OCI-LY1 (cell line): Measurements from ENCODE around the gene MFNG.

ENCODE experiments used
- H2AFZ ChIP-seq: fragments of 200-600 bp; sonication (generic), shearing (Covaris generic); 2 replicates; pipeline ENCODE4 v1.6.0; 2014; ENCODE audit warnings: antibody characterized with exemption, mild to moderate bottlenecking, low read length
- H3F3A ChIP-seq: fragments of 200-600 bp; sonication (generic), shearing (Covaris generic); 2 replicates; pipeline ENCODE4 v1.6.0; 2014; ENCODE audit warnings: mild to moderate bottlenecking, antibody characterized with exemption, low read length, moderate library complexity; ENCODE audit not compliant: insufficient read depth
- H3K27ac ChIP-seq: fragments of 200-600 bp; sonication (generic); 2 replicates; pipeline ENCODE4 v1.5.1; 2014; ENCODE audit warnings: low read length, mixed run types, mild to moderate bottlenecking, low read depth; ENCODE audit not compliant: poor library complexity, severe bottlenecking
- H3K27me3 ChIP-seq: fragments of 200-600 bp; sonication (generic); 2 replicates; pipeline ENCODE4 v1.6.0; 2014; ENCODE audit warnings: antibody characterized with exemption, mild to moderate bottlenecking, low read length, moderate library complexity; ENCODE audit not compliant: insufficient read depth
- H3K36me3 ChIP-seq: fragments of 200-600 bp; sonication (generic); 2 replicates; pipeline ENCODE4 v1.6.1; 2014; ENCODE audit warnings: mild to moderate bottlenecking, antibody characterized with exemption, low read length, moderate library complexity, mixed read lengths; ENCODE audit not compliant: insufficient read depth
- H3K4me1 ChIP-seq: fragments of 200-600 bp; sonication (generic); 2 replicates; pipeline ENCODE4 v1.5.1; 2014; ENCODE audit warnings: mild to moderate bottlenecking, low read length, moderate library complexity; ENCODE audit not compliant: insufficient read depth, severe bottlenecking
- H3K4me2 ChIP-seq: fragments of 200-600 bp; sonication (generic), shearing (Covaris generic); 2 replicates; pipeline ENCODE4 v1.6.1; 2014; ENCODE audit warnings: low read length
- H3K4me3 ChIP-seq: fragments of 200-600 bp; sonication (generic); 2 replicates; pipeline ENCODE4 v1.5.1; 2014; ENCODE audit warnings: low read length, low read depth, mild to moderate bottlenecking, mixed read lengths; ENCODE audit not compliant: poor library complexity, severe bottlenecking
- H3K79me2 ChIP-seq: fragments of 200-600 bp; shearing (Covaris generic); 2 replicates; pipeline ENCODE4 v1.6.1; 2016; ENCODE audit warnings: mixed run types, low read length, mixed read lengths; ENCODE audit not compliant: insufficient read depth
- H3K9ac ChIP-seq: fragments of 200-600 bp; sonication (generic), shearing (Covaris generic); 2 replicates; pipeline ENCODE4 v1.6.1; 2014; ENCODE audit warnings: mild to moderate bottlenecking, low read length, mixed read lengths
- H3K9me2 ChIP-seq: fragments of 200-600 bp; sonication (generic), shearing (Covaris generic); 2 replicates; pipeline ENCODE4 v1.6.1; 2014; ENCODE audit warnings: low read depth, mild to moderate bottlenecking, low read length, mixed read lengths
- H3K9me3 ChIP-seq: fragments of 200-600 bp; shearing (Covaris generic); 2 replicates; pipeline ENCODE4 v1.6.1; 2014; ENCODE audit warnings: low read length, mixed read lengths
- H4K20me1 ChIP-seq: fragments of 200-600 bp; sonication (generic), shearing (Covaris generic); 2 replicates; pipeline ENCODE4 v1.6.0; 2016; ENCODE audit warnings: mild to moderate bottlenecking, low read length; ENCODE audit not compliant: insufficient read depth
- EZH2 ChIP-seq: fragments of 200-600 bp; sonication (generic), shearing (Covaris generic); IDR thresholded peaks from 2 replicates; pipeline ENCODE4 v1.8.0; 2017; ENCODE audit warnings: borderline replicate concordance, mixed run types, mild to moderate bottlenecking, antibody characterized with exemption, low read length, moderate library complexity, mixed read lengths
- TF ChIP-seq, protein P1 (sequence below): fragments of 200-600 bp; sonication (generic), shearing (Covaris generic); IDR thresholded peaks from 2 replicates; pipeline ENCODE4 v1.5.1; 2017; ENCODE audit warnings: mild to moderate bottlenecking, antibody characterized with exemption, low read length, moderate library complexity, mixed read lengths

The MFNG gene

DNA sequence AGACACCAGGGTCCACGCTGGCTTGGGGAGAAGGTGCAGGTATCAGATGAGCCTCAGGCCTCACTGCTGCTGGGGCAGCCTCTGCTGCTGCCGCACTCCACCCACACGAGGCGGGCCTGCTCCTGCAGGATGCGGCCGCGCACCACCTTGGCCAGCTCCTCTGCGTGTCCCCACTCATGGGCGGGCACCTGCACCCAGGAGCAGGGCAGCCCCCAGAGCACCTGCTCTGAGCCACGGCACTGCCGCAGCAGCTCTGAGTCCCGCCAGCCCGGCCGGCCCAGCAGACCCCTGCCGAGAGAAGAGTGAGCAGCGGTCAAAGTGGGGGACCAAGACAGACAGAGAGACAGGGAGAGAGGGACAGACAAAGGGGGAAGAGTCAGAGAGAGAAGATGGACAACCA is 4.9 kb upstream of the MFNG start:
- H3K27me3 ChIP-seq: no peaks in the 10 kb centered on the region
- no peaks in the 10 kb centered on the region for H3F3A ChIP-seq
- TF ChIP-seq, protein P1, sequence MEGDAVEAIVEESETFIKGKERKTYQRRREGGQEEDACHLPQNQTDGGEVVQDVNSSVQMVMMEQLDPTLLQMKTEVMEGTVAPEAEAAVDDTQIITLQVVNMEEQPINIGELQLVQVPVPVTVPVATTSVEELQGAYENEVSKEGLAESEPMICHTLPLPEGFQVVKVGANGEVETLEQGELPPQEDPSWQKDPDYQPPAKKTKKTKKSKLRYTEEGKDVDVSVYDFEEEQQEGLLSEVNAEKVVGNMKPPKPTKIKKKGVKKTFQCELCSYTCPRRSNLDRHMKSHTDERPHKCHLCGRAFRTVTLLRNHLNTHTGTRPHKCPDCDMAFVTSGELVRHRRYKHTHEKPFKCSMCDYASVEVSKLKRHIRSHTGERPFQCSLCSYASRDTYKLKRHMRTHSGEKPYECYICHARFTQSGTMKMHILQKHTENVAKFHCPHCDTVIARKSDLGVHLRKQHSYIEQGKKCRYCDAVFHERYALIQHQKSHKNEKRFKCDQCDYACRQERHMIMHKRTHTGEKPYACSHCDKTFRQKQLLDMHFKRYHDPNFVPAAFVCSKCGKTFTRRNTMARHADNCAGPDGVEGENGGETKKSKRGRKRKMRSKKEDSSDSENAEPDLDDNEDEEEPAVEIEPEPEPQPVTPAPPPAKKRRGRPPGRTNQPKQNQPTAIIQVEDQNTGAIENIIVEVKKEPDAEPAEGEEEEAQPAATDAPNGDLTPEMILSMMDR: no peak
- no peak for TF ChIP-seq EZH2
- no peaks in the 10 kb centered on the region for H4K20me1 ChIP-seq
- no peak overlapping the region for H3K4me2 ChIP-seq
- no peaks in the 10 kb centered on the region for H3K9me3 ChIP-seq
- no peak overlapping the region for H2AFZ ChIP-seq
- H3K36me3 ChIP-seq: no peaks in the 10 kb centered on the region
- H3K4me3 ChIP-seq: no peak overlapping the region
- H3K27ac ChIP-seq: no peak overlapping the region
- no peaks in the 10 kb centered on the region for H3K79me2 ChIP-seq
- no peaks in the 10 kb centered on the region for H3K9me2 ChIP-seq
- no peak overlapping the region for H3K9ac ChIP-seq
- H3K4me1 ChIP-seq: peaks cover 28% of the 10 kb centered on the region

DNA sequence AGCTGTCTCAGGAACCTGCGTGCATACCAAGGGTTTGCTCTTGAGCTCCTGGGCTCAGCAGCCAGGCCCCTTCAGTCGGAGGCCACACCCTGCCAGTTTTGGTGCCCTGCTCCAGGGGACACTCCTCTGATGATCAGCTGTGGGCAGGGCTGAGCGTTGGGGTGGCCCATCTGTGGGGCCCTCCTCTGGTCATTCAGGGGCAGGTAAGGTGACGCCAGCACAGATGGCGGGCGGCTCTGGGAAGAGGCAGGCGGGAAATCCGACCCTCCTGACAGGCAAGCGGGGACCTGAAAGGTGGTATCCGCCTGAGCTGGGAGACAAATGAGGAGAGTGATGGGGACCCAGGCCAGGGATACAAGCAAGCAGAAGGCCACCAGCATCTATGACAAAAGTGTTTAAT is 3.8 kb upstream of the MFNG start:
- Histone ChIP-seq H3K36me3 (no peaks in the 10 kb centered on the region), H3F3A (no peaks in the 10 kb centered on the region), H2AFZ (no peak overlapping the region), H3K27me3 (no peaks in the 10 kb centered on the region), H3K4me1 (peaks cover 29% of the 10 kb centered on the region), H3K9me3 (no peaks in the 10 kb centered on the region), H3K9me2 (no peaks in the 10 kb centered on the region), H3K9ac (no peak overlapping the region), H3K27ac (no peak overlapping the region), H3K4me3 (no peak overlapping the region), H4K20me1 (no peaks in the 10 kb centered on the region), H3K79me2 (peaks cover 10% of the 10 kb centered on the region), H3K4me2 (no peak overlapping the region)
- TF ChIP-seq, protein P1: no peak
- no peak for TF ChIP-seq EZH2

DNA sequence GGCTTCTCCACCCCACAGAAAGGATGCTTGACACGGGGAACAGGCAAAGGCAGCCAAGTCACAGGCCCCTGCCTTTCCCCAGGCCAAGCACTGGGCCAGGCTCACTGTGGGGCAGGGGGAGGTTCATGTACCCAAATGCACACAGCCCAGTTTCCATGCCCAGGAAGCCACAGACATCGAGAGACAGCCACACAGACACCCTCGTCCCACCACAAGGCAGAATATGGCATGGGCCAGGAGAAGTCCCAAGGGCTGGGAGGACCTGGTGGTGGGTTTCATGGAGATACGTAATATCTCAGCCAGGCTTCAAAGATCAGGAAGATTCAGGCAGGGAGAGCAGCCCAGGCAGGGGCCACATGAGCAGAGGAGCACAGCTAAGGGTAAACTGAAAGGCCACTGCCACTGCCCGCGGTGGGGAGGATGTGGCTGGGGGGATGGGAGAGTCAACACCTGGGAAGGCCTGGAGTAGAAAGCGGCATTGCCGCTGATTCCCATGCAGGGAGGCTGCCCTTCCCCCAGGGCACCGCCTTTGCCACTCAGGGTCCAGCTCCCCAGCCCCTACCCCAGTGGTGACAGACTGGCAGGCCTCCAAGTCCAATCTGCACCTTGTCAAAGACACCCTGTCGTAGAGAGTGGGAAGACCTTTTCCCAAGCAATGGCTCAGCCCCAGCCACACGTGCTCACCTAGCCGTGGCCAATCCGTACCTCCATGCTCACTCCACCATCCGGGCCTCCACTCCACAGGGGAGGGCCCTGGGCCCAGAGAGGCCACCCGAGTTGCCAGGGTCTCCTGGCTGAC is 2.4 kb upstream of the MFNG start:
- Histone ChIP-seq H4K20me1 (no peaks in the 10 kb centered on the region), H3K4me3 (no peak overlapping the region), H3K27ac (no peak overlapping the region), H2AFZ (no peak overlapping the region), H3K4me2 (no peak overlapping the region), H3K4me1 (peaks cover 43% of the 10 kb centered on the region), H3K9me2 (no peaks in the 10 kb centered on the region), H3K9ac (no peak overlapping the region), H3F3A (no peaks in the 10 kb centered on the region), H3K36me3 (no peaks in the 10 kb centered on the region), H3K79me2 (peaks cover 19% of the 10 kb centered on the region), H3K27me3 (no peaks in the 10 kb centered on the region), H3K9me3 (no peaks in the 10 kb centered on the region)
- no peak for TF ChIP-seq EZH2
- TF ChIP-seq, protein P1: no peak
